ENCODE measurements around the gene RNPEP.

DNA sequence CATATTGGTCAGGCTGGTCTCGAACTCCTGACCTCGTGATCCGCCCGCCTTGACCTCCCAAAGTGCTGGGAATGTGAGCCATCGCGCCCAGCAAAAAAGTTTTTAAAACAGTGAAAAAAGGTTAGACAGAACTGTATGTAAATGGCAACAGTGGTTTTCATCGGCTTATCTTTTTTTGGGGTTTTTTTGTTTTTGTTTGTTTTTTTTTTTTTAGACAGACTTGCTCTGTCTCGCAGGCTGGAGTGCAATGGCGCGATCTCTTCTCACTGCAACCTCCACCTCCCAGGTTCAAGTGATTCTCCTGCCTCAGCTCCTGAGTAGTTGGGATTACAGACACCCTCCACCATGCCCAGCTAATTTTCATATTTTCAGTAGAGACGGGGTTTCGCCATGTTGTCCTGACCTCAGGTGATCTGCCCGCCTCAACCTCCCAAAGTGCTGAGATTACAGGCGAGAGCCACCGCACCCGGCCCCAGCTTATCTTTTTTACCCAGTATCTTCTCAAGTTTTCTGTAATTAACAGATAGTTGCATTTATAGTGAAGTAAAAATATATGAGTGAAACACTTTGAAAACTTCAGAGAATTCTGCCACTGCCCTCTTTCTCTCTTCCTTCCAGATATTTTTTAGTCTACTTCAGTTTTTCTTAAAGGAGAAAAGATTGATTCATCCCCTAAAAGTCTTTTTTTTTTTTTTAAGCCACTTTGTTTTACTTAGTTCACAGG is 14.1 kb upstream of the RNPEP start:
- TF ChIP-seq, protein P1, sequence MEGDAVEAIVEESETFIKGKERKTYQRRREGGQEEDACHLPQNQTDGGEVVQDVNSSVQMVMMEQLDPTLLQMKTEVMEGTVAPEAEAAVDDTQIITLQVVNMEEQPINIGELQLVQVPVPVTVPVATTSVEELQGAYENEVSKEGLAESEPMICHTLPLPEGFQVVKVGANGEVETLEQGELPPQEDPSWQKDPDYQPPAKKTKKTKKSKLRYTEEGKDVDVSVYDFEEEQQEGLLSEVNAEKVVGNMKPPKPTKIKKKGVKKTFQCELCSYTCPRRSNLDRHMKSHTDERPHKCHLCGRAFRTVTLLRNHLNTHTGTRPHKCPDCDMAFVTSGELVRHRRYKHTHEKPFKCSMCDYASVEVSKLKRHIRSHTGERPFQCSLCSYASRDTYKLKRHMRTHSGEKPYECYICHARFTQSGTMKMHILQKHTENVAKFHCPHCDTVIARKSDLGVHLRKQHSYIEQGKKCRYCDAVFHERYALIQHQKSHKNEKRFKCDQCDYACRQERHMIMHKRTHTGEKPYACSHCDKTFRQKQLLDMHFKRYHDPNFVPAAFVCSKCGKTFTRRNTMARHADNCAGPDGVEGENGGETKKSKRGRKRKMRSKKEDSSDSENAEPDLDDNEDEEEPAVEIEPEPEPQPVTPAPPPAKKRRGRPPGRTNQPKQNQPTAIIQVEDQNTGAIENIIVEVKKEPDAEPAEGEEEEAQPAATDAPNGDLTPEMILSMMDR (IDR thresholded peaks at IDR 0.05), result no peak
- no peak for TF ChIP-seq POLR2A (IDR thresholded peaks at IDR 0.05)
